ENCODE measurements around the gene ZNF587B.

DNA sequence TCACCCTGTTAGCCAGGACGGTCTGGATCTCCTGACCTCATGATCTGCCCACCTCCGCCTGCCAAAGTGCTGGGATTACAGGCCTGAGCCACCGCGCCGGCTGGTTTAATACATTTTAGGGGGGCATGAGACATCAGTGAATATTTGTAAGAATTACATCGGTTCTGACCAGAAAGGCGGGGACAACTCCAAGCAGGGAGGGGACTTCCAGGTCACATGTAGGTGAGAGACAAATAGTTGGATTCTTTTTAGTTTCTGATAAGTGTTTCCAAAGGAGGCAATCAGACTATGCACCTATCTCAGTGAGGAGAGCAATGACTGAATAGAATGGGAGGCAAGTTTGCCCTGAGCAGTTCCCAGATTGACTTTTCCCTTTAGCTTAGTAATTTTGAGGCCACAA, 11.7 kb upstream of the ZNF587B start:
- TF ChIP-seq, protein P1, sequence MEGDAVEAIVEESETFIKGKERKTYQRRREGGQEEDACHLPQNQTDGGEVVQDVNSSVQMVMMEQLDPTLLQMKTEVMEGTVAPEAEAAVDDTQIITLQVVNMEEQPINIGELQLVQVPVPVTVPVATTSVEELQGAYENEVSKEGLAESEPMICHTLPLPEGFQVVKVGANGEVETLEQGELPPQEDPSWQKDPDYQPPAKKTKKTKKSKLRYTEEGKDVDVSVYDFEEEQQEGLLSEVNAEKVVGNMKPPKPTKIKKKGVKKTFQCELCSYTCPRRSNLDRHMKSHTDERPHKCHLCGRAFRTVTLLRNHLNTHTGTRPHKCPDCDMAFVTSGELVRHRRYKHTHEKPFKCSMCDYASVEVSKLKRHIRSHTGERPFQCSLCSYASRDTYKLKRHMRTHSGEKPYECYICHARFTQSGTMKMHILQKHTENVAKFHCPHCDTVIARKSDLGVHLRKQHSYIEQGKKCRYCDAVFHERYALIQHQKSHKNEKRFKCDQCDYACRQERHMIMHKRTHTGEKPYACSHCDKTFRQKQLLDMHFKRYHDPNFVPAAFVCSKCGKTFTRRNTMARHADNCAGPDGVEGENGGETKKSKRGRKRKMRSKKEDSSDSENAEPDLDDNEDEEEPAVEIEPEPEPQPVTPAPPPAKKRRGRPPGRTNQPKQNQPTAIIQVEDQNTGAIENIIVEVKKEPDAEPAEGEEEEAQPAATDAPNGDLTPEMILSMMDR (IDR thresholded peaks at IDR 0.05; ENCODE audit: borderline replicate concordance, extremely low read depth, low read length, poor library complexity, severe bottlenecking), result no peak
- TF ChIP-seq EZH2 (IDR thresholded peaks at IDR 0.05; ENCODE audit: borderline replicate concordance, low read depth, low read length, severe bottlenecking), result no peak
